Esophagus squamous epithelium (tissue), 5 donors: ENCODE measurements around the gene NRXN3. TPM values are rescaled to one million over a fixed set of nuclear protein-coding genes. Genes with fewer than 3 reads are reported as not detected.

Experiments
- DNase-seq: peaks from one replicate; lab custom pipeline; 2025; lab: John Stamatoyannopoulos, UW
- H3K27ac ChIP-seq, 4 donors: fragments of 200-600 bp; sonication (generic); one replicate each; pipeline ENCODE4 v1.5.1; 2016 to 2019; ENCODE audit warnings: mild to moderate bottlenecking in 1 of 4
- H3K27me3 ChIP-seq, 4 donors: fragments of 200-600 bp; sonication (generic); 1 replicate in 3 of 4; 2 replicates in 1 of 4; pipeline versions ENCODE4 v1.5.1 to v1.6.0; 2017 to 2021; ENCODE audit warnings: antibody characterized with exemption in 1 of 4
- H3K36me3 ChIP-seq, 3 donors: fragments of 200-600 bp; sonication (generic); one replicate each; pipeline ENCODE4 v1.5.1; 2016 to 2019
- H3K4me1 ChIP-seq, 3 donors: fragments of 200-600 bp; sonication (generic); one replicate each; pipeline ENCODE4 v1.5.1; 2017 to 2019
- H3K4me3 ChIP-seq, 4 donors: fragments of 200-600 bp; sonication (generic); 1 replicate in 3 of 4; 2 replicates in 1 of 4; pipeline ENCODE4 v1.5.1; 2016 to 2019; ENCODE audit warnings: mild to moderate bottlenecking in 2 of 4, moderate library complexity in 1 of 4
- H3K9me3 ChIP-seq, 3 donors: fragments of 200-600 bp; sonication (generic); one replicate each; pipeline ENCODE4 v1.5.1; 2016 to 2019
- POLR2A ChIP-seq, 4 donors: fragments of 450-650 bp; IDR thresholded peaks; one replicate each; pipeline ENCODE4 v1.6.1; 2017; ENCODE audit warnings: antibody characterized with exemption in 4 of 4, mild to moderate bottlenecking in 4 of 4, moderate library complexity in 3 of 4
- WGBS, 2 donors: methylation state at CpG; one replicate each; pipeline ENCODE4 v1.1.5; 2018; 5-methylcytosine and 5-hydroxymethylcytosine counted together
- intact Hi-C: fragments of 100-400 bp; cut with DNase I; formaldehyde crosslinking; loops from one replicate; pipeline ENCODE4 v1.15.0; 2022
- total RNA-seq, 4 donors: library from RNA; depleted of rRNA; stranded (reverse); fragments of >200 nt; gene quantifications; one replicate each; pipeline ENCODE4 v1.1.0, GENCODE V29; 2016
- TF ChIP-seq, protein P1 (sequence below), 6 experiments: fragments of 450-650 bp in 4 of 6; fragments of 200-600 bp in 2 of 6; sonication (generic) in 2 of 6; IDR thresholded peaks; one replicate each; pipeline ENCODE4 v1.5.1; 2016 to 2019; ENCODE audit warnings: antibody characterized with exemption in 6 of 6, mild to moderate bottlenecking in 4 of 6, moderate library complexity in 4 of 6
- donor health status: DM: yes; HTN: yes; CAD: no.

NRXN3 gene
- total RNA-seq, 4 donors from 2014 or later: 0.30 to 15.8 (median 1.5) TPM

DNA sequence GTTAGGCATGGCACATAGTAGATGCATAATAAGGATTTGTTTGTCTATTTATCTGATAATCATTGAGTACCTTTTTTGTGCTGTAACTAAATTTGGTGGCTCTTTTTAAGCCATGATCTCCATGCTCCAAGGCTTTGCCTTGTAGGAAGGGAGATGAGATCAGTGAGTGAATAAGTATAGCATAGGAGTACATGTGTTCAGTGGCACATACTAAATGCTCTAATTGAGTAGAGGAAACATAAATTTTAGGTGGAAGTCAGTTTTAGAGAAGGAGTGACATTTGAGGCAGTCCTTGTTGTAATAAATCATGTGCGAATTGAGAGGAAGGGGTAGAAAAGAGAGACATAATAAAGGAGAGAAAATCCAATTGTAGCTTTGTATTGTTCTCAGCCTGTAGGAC lies 482.6 kb downstream of the NRXN3 start:
- Histone ChIP-seq H3K4me1 (no peaks in the 10 kb centered on the region), H3K4me3 (no peak overlapping the region), H3K9me3 (no peaks in the 10 kb centered on the region), H3K36me3 (no peaks in the 10 kb centered on the region), H3K27ac (no peak overlapping the region), H3K27me3 (no peaks in the 10 kb centered on the region)
- intact Hi-C loops: no loop called here
- TF ChIP-seq, protein P1, sequence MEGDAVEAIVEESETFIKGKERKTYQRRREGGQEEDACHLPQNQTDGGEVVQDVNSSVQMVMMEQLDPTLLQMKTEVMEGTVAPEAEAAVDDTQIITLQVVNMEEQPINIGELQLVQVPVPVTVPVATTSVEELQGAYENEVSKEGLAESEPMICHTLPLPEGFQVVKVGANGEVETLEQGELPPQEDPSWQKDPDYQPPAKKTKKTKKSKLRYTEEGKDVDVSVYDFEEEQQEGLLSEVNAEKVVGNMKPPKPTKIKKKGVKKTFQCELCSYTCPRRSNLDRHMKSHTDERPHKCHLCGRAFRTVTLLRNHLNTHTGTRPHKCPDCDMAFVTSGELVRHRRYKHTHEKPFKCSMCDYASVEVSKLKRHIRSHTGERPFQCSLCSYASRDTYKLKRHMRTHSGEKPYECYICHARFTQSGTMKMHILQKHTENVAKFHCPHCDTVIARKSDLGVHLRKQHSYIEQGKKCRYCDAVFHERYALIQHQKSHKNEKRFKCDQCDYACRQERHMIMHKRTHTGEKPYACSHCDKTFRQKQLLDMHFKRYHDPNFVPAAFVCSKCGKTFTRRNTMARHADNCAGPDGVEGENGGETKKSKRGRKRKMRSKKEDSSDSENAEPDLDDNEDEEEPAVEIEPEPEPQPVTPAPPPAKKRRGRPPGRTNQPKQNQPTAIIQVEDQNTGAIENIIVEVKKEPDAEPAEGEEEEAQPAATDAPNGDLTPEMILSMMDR (IDR thresholded peaks at IDR 0.05): no peak
- TF ChIP-seq POLR2A (IDR thresholded peaks at IDR 0.05): no peak
- DNase-seq: no peak
- WGBS, 2 donors: 88% methylated on average over 1 of the region's 1 CpG

DNA sequence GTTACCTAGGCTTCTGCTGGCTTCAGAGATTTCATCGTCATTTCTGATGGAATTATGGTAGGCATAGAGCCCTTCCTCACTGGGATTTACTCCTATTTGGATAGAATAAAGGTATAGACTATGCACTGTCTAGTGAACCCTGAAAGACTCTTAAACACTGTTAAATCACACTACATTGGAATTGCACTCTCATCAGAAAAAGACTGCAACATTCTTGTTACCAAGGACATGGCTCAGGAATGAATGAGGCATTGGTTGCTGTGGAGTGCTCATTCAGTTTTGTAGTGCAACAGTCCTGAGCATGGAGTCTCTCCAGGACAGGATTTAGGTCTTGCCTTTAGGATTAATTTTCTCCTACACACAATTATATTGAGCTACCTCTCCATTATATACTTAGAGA lies 483.0 kb downstream of the NRXN3 start:
- Histone ChIP-seq H3K36me3 (no peaks in the 10 kb centered on the region), H3K27me3 (no peaks in the 10 kb centered on the region), H3K4me1 (no peaks in the 10 kb centered on the region), H3K27ac (no peak overlapping the region), H3K4me3 (no peak overlapping the region), H3K9me3 (no peaks in the 10 kb centered on the region)
- intact Hi-C loops: no loop called here
- no peak for TF ChIP-seq POLR2A (IDR thresholded peaks at IDR 0.05)
- TF ChIP-seq, protein P1 (IDR thresholded peaks at IDR 0.05): no peak
- 54 to 57% methylated on average over 1 of the region's 1 CpG for WGBS, 2 donors
- DNase-seq: no peak

GRCh38 chr14:78657451-78657850 lies 487.3 kb downstream of the NRXN3 start:
- Histone ChIP-seq H3K9me3 (no peaks in the 10 kb centered on the region), H3K27ac (no peak overlapping the region), H3K4me3 (no peak overlapping the region), H3K4me1 (no peaks in the 10 kb centered on the region), H3K36me3 (no peaks in the 10 kb centered on the region), H3K27me3 (no peaks in the 10 kb centered on the region)
- TF ChIP-seq, protein P1 (IDR thresholded peaks at IDR 0.05): no peak
- no peak for TF ChIP-seq POLR2A (IDR thresholded peaks at IDR 0.05)
- WGBS, 2 donors: 71 to 76% methylated on average over 4 of the region's 4 CpGs
- intact Hi-C loops: no loop called here
- no peak for DNase-seq

DNA sequence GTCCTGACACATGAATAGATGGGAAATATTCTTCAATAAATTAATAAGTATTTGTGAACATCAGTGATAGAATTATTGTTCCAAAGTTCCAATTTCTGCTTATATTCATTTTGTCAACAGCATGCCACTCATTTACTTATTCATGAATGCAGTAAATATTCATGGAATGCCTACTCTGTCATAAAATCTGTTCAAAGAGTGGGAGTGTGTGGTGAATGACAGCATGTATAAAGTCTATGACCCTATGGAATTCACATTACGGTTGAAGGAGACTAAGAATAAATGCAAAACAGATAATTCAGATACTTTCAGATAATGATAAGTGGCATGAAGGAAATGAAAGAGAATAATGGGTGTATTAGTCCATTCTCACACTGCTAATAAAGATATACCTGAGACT lies 494.7 kb downstream of the NRXN3 start:
- no peak for DNase-seq
- H3K4me3 ChIP-seq: no peak overlapping the region
- no peaks in the 10 kb centered on the region for H3K9me3 ChIP-seq
- no peaks in the 10 kb centered on the region for H3K4me1 ChIP-seq
- H3K27ac ChIP-seq: no peak overlapping the region
- no peaks in the 10 kb centered on the region for H3K36me3 ChIP-seq
- 53 to 68% methylated on average over 1 of the region's 1 CpG for WGBS, 2 donors
- H3K27me3 ChIP-seq: no peaks in the 10 kb centered on the region
- TF ChIP-seq, protein P1 (IDR thresholded peaks at IDR 0.05): no peak
- TF ChIP-seq POLR2A (IDR thresholded peaks at IDR 0.05): no peak
- intact Hi-C loops: no loop called here

GRCh38 chr14:78666336-78667056 lies 496.3 kb downstream of the NRXN3 start:
- Histone ChIP-seq H3K4me1 (no peaks in the 10 kb centered on the region), H3K27ac (no peak overlapping the region), H3K4me3 (no peak overlapping the region), H3K9me3 (no peaks in the 10 kb centered on the region), H3K27me3 (no peaks in the 10 kb centered on the region), H3K36me3 (no peaks in the 10 kb centered on the region)
- intact Hi-C loops: no loop called here
- no peak for TF ChIP-seq POLR2A (IDR thresholded peaks at IDR 0.05)
- TF ChIP-seq, protein P1 (IDR thresholded peaks at IDR 0.05): no peak
- no peak for DNase-seq
- WGBS, 2 donors: 35 to 52% methylated on average over 5 of the region's 5 CpGs
